Neutrophil (primary cell): ENCODE results near the gene OR8D1.

Experiments
- H3K27ac ChIP-seq: fragments of 200-600 bp; sonication (generic); 2 replicates; pipeline ENCODE4 v1.5.1; 2016; ENCODE audit warnings: mild to moderate bottlenecking, moderate library complexity
- H3K27me3 ChIP-seq: fragments of 200-600 bp; sonication (generic); 2 replicates; pipeline ENCODE4 v1.6.0; 2016; ENCODE audit warnings: mild to moderate bottlenecking
- H3K36me3 ChIP-seq: fragments of 200-600 bp; sonication (generic); 2 replicates; pipeline ENCODE4 v1.5.1; 2017
- H3K4me1 ChIP-seq, 2 experiments: fragments of 200-600 bp in 1 of 2; sonication (generic) in 1 of 2; 1 replicate in 1 of 2; 2 replicates in 1 of 2; pipeline versions ENCODE4 v1.5.1 to v1.6.1; 2013 to 2016; ENCODE audit warnings: low read depth in 1 of 2, low read length in 1 of 2, mild to moderate bottlenecking in 1 of 2, moderate library complexity in 1 of 2; ENCODE audit not compliant: control insufficient read depth in 1 of 2, insufficient read depth in 1 of 2
- H3K4me3 ChIP-seq, 2 experiments: fragments of 200-600 bp in 1 of 2; sonication (generic) in 1 of 2; 1 replicate in 1 of 2; 2 replicates in 1 of 2; pipeline ENCODE4 v1.5.1; 2013 to 2016; ENCODE audit warnings: low read depth in 1 of 2, low read length in 1 of 2, mild to moderate bottlenecking in 1 of 2, moderate library complexity in 1 of 2
- H3K9me3 ChIP-seq: fragments of 200-600 bp; sonication (generic); 2 replicates; pipeline ENCODE4 v1.5.1; 2016
- CTCF ChIP-seq: fragments of 200-600 bp; sonication (generic); IDR thresholded peaks from 2 replicates; pipeline ENCODE4 v1.5.1; 2016; ENCODE audit warnings: antibody characterized with exemption

The OR8D1 gene

GRCh38 chr11:124294687-124295086, 19.1 kb downstream of the OR8D1 start:
- Histone ChIP-seq H3K36me3 (no peaks in the 10 kb centered on the region), H3K27me3 (no peaks in the 10 kb centered on the region), H3K27ac (no peak overlapping the region), H3K4me3 (no peak overlapping the region), H3K4me1 (no peaks in the 10 kb centered on the region), H3K9me3 (no peaks in the 10 kb centered on the region)
- TF ChIP-seq CTCF: no peak

DNA sequence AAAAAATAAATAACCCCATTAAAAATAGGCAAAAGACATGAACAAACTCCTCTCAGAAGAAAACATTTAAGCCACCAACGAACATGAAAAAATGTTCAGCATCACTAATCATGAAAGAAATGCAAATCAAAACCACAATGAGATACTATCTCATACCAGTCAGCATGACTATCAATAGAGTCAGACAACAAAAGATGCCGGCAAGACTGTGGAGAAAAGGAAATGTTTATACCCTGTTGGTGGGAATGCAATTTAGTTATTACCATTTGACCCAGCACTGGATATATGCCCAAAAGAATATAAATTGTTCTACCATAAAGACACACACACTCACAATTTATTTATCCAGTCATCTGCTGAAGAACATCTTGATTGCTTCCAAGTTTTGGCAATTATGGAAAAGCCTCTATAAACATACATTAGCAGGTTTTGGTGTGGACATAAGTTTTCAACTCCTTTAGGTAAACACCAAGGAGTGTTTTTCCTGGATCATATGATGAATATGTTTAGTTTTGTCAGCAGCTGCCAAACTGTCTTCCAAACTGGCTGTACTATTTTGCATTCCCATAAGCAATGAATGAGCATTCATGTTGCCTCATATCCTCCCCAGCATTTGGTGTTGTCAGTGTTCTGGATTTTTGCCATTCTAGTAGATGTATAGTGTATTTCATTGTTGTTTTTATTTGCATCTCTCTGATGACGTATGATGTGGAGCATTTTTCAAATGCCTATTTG, 28.0 kb downstream of the OR8D1 start:
- no peak for TF ChIP-seq CTCF
- H3K27me3 ChIP-seq: no peaks in the 10 kb centered on the region
- H3K27ac ChIP-seq: no peak overlapping the region
- no peak overlapping the region for H3K4me3 ChIP-seq
- no peaks in the 10 kb centered on the region for H3K4me1 ChIP-seq
- no peaks in the 10 kb centered on the region for H3K9me3 ChIP-seq
- no peaks in the 10 kb centered on the region for H3K36me3 ChIP-seq

DNA sequence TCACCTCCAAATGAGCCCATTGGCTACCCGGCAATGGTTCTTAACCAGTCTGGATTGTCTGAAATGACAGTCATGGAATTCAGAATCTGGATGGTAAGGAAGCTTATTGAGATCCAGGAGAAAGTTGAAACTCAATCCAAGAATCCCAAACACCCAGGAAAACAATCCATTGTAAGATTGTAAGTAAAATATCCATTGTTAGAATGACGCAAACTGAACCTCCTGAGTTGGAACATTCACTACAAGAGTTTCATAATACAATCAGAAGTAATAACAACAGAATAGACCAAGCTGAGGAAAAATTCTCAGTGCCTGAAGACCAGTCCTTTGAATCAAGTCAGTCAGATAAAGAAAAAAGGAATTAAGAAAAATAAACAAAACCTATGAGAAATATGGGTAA, 35.5 kb downstream of the OR8D1 start:
- no peak for TF ChIP-seq CTCF
- H3K4me1 ChIP-seq: no peaks in the 10 kb centered on the region
- H3K27me3 ChIP-seq: no peaks in the 10 kb centered on the region
- no peak overlapping the region for H3K4me3 ChIP-seq
- no peaks in the 10 kb centered on the region for H3K36me3 ChIP-seq
- H3K27ac ChIP-seq: no peak overlapping the region
- no peaks in the 10 kb centered on the region for H3K9me3 ChIP-seq

DNA sequence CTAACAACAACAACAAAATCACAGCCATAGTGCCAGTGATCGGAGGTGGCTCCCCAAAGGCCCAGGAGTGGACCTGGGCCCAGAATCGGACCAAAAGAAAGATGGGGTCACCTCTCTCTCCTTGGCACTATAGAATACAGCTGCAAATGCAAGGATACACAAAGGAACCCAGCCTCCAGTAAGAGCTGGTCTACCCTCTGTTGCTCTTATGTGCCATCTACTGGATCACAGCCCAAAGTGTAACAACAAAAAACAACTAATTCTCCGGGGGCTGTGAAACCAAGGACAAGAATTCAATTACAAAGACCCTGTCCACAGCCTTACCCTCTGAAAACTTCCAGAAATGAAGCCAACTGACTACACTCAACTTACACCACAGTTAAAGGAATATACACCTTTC, 35.9 kb downstream of the OR8D1 start:
- Histone ChIP-seq H3K27me3 (no peaks in the 10 kb centered on the region), H3K4me1 (no peaks in the 10 kb centered on the region), H3K9me3 (no peaks in the 10 kb centered on the region), H3K36me3 (no peaks in the 10 kb centered on the region), H3K27ac (no peak overlapping the region), H3K4me3 (no peak overlapping the region)
- TF ChIP-seq CTCF: no peak

- Histone ChIP-seq H3K4me3 (no peak overlapping the region), H3K9me3 (no peaks in the 10 kb centered on the region), H3K36me3 (no peaks in the 10 kb centered on the region), H3K4me1 (no peaks in the 10 kb centered on the region), H3K27me3 (no peaks in the 10 kb centered on the region), H3K27ac (no peak overlapping the region)
- TF ChIP-seq CTCF: no peak
These were observed 36.5 kb downstream of the OR8D1 start for GRCh38 chr11:124277207-124277606.
